GM18526 (cell line): ENCODE measurements around the gene HOXA9.

Source experiments
- POLR2A ChIP-seq: IDR thresholded peaks from 3 replicates; pipeline ENCODE4 v1.6.1; 2011; ENCODE audit not compliant: insufficient read length; ENCODE audit errors: extremely low read depth

Gene HOXA9

DNA sequence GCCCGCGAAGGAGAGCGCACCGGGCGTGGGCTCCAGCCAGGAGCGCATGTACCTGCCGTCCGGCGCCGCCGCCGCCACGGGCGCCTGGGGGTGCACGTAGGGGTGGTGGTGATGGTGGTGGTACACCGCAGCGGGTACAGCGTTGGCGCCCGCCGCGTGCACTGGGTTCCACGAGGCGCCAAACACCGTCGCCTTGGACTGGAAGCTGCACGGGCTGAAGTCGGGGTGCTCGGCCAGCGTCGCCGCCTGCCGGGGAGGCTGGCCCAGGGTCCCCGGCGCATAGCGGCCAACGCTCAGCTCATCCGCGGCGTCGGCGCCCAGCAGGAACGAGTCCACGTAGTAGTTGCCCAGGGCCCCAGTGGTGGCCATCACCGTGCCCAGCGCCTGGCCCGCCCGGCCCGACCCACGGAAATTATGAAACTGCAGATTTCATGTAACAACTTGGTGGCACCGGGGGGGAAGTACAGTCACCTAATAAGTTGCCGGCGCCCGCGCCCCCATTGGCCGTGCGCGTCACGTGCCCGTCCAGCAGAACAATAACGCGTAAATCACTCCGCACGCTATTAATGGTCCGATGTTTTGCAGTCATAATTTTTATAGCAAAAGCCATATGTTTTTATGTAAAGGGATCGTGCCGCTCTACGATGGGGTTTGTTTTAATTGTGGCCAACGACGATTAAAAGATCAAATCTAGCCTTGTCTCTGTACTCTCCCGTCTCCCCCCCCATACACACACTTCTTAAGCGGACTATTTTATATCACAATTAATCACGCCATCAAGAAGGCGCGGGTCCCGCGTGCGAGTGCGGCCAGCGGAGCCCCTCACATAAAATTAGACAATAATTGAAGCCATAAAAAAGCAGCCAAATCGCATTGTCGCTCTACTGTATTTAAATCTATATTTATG lies at the start of gene HOXA9:
Gene HOXA9 (minus strand): TSS at position 449 of the 907 bp plus-strand sequence. CDS start 80 bp downstream, at position 369.
- TF ChIP-seq POLR2A, result no peak

DNA sequence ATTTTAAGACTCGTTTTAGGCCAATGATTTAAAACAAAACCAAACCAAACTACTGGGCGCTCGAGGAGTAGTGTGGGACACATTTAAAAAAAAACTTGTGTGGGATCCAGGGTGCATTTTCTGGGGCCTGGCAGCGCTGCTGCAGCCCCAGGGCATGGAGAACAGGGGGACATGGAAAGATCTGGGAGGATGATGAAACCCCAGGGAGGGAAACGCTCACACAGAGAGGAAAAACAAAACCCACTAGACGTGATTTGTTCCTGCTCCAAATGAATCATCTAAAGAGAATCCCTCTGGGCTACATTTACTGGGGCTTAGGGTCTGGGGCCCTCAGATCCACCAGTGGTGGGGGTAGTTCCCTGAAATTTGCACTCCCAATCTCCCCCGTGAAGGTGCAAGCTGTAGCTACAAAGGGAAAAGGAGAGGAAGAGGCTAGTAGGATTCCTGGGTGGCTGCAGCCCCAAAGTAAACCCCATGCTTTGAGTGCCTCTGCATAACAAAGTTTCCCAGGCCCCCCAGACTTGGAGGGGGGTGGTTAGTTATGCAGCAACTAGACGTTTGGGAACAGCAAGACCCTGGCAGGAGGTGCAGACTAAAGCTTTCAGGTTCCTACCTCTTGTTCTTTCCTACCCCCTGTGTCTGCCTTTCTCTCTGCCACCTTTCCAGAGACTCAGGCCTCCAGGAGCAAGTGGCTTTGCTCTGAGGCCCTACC lies 49.1 kb upstream of the HOXA9 start:
- TF ChIP-seq POLR2A, result no peak

DNA sequence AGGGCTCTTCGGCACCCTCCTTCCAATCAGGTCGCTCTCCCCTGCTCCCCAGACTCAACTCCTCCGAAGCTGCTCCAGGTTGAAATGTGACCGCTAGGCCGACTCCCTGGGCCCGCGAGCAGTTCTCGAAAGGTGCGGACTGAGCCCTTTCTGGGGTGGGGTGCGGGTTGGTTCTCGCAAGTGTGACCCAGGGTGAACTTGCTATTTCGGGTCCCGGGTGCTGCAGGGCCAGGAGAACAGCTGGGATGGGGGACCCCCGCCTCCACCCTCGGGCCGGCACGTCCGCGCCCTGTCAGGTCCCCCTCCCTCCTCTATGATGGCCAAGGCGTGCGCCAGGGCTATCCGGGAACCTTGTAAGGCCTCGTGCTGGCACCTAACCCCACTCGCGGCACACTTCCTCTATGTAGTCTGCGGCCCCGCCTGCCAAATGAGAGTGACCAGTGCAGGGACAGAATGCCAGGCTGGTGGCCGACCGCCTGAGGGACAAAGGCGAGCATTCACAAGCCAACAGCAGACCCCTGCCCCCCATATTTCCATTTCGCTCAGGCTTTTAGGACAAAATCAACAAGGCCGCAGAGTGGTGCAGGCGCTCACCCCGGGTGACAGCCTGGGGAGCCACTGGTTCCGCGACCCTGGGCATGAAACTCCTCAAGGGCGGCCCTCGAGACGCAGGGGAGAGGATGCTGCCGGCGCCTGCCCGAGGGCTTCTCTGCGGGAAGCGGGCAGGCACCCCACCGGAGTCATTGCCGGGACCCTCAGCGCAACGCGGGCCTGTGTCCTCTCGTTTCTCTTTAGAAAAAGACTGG lies 48.3 kb upstream of the HOXA9 start:
- TF ChIP-seq POLR2A, result no peak

DNA sequence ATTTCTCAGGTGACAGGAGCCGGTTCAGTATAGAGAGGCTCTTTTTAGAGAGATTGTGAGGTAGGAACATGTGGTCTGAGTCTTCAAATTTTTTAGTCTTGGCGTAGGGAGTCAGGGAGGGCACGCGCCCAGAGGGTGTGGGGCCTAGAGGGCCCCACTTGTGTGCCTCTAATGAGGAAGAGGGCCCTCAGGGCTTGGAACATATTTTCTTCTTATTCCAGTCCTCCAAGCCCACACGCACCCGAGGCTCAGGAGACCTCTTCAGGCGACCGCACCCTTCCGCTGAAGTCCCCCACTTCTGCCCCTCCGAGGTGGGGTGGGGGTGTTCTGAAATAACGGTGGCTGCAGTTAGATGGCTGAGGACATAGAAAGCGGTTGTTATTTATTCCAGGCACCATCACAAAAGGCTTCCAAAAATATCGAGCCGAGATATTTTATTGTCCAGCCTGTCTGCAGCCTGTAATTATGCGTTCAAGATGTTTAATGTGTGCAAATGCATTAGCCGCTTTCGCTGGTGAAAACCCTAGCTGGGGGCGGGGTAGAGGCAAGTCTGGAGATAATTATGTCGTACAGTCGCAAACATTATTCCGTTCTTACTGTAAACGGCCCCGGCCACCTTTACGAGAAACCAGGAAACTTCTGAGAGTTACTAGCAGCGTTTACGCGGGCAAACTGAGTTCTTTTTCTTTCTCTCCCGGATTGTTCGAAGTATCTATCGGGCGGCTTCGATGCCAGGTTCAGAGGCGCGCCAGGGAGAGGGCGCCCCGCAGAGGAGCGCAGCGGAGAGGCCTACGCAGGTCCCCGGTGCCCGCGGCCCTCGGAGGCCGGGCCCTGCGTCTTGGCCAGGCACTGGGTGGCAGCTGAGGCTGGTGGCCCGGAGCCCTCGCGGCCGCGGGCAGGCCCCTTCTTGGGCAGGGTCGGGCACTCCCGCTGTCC lies 47.4 kb upstream of the HOXA9 start:
- TF ChIP-seq POLR2A, result no peak

DNA sequence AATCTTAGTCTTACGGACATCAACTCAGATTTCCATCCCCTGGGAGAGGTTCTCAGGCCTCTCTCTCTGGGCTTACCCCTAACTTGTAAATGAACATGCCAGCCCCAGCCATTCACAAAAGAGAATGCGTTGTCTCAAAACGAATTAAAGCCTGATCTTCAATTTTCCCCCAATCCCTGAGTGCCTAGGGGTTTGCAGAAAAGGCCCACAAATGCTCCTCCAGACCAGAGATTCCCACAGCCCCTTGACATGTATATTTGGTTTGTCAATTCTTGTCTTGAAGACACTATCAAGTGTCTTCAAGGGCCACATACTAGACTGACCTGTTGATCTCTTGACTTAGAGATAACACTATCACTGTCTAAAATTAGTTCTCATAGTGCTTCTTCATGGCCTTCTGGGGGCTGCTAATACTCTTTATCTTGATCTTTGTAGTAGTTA lies 46.4 kb upstream of the HOXA9 start:
- no peak for TF ChIP-seq POLR2A

DNA sequence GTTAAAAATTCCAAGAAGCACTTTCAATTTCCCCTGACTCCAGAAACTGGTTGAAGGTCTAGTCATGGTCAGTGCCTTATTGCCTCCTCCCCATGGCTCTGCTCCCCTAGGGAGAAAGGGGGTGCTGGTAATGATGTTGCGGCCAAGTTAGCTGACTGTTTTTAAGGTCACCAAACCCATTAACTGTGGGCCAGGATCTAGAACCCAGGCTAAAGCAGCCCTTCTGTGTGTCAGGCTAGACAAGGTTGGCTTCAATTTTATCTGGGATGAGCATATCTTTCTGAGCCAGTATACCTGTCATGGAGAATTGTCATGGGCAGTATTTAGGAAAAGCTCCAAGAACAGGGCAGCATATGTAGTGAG lies 45.7 kb upstream of the HOXA9 start:
- no peak for TF ChIP-seq POLR2A

DNA sequence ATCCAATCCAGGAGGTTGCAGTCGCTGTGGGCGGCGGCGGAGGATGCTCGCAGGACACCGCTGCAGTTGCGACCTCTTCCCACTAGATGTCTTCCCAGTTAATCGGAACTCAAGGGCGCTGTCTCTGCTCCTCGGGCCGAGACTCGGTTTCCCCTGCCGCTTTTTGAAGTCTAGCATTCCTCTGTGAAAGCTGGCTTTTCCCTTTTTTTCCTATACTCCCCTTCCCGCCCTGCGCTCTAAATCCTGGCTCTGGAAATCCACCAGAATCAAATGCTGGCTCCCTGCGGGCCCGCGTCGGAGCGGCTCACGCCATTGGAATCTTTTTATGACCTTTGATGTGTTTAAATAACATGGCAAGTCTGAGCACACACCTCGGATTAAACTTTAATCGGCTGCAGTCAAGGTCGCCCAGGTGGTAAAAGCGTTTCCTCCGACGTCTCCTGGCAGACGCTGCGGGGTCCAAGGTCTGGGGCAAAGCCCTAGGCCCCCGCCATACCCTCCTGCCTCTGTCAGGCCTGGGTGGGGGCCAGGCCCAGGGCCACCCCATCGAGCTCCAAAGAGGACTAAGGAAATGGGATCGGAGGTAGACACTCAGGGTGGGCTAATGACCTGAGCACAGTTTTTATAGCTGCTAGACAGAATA lies 45.2 kb upstream of the HOXA9 start:
- no peak for TF ChIP-seq POLR2A

DNA sequence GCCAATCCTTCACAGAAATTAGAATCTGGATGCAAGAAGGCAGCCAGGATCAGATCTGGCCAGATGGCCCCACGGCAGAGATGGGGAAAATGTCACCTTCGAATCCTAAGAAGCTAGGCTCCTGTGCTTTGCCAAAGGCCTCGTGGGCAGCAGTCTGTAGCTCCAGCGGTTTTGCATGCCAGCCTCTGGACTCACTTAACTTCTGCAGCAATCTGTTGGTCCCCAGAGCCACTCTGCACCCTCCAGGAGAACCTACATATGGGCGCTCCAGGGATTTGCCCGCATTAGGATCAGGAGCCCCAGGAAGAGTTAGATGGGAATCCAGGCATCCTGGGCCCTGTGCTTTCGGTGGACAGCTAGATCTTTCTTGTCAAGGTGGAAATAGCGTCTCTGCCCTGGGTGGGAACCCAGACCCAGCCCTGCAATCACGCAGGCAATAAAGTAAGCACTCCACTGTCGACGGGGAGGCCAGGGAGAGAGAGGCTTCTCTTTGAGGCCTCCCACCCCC lies 44.6 kb upstream of the HOXA9 start:
- TF ChIP-seq POLR2A, result no peak

DNA sequence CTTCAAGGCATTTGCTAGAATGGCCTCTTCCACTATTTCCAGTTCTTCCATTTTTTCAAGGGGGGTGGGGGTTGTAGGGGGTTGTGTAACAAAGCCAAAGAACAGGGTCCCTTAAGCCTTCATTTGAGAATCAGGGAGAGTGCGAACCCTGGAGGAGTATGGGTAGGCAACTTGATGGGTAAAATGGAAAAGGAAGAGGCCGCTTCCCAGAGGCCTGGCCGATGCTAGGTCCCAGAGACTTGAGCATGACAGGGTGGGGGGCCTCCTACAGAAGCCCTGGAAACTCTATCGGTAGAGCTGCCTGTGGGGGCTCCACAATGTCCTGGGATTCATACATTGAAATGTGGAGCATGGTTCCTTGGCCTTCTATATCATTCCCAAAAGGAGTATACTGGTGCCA lies 43.7 kb upstream of the HOXA9 start:
- TF ChIP-seq POLR2A, result no peak

DNA sequence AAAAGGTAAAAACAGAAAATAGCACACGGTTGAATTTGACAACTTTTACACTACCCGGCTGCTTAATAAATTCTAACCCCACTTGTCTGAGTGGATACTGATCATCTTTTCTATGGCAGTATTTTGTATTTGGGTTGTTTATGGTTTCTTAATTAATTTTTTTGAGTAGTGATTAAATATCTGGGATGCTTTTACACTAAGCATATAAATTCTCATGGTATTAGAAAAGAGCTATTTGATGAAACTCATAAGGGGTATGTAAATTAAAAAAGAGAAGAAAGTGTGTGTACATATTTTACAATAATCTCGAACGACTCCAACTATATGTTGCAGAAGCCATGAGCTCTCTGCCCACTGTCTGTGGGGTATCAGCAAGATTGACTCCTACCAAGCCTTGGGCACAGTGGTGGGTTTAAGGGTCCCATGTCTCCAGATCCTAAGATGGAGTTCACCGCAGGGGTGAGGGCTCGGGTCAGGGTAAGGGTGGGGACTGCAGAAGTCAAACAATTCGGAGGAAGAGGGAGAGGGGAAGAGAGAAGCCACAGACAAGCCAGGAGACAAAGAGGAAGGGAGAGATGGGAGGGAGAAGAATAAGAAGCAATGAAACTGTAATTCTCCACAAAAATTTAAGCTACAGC lies 42.1 kb upstream of the HOXA9 start:
- no peak for TF ChIP-seq POLR2A

DNA sequence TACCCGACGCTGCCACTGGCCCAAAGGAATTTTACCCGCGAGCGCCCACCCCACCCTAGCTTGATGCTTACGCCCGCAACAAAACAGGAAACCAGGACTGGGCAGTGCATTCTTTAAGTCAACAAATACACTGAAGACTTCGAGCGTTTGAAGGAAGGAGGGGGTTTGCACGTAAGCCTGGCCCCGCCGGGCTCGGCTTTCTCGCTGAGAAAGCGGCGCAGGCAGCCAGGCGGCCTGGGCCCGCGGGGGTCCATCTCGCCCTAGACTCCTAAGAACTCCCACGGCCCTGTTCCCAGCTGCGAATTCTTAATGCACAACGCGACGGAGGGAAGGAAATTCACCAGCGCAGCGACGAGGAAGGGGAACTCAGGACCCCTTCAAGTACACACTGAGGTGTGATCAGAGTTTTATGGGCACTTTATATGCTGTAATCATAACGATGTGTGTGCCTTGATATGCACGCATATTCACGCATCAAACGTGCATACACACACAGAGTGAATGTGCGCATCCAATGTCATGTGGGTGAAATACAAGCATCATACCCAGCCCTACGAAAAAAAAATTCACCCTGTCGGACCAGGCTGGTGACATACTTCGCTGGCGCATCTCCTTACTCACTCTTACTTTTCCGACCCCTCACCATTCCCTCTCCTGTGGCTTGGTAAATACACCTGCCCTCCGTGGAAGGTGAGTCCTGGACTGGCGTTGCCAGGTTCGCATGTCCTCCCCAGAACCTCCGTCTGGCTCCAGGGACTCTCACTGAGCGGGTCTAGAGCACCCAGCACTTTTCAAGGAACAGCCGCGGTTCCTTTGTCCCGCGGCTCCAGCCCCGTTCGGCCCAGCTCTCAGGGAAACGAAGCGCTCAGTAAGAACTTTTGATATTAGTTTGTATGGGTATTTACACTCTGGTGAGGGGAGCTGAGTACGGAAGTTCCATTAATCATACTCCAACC lies 40.3 kb upstream of the HOXA9 start:
- TF ChIP-seq POLR2A, result no peak

DNA sequence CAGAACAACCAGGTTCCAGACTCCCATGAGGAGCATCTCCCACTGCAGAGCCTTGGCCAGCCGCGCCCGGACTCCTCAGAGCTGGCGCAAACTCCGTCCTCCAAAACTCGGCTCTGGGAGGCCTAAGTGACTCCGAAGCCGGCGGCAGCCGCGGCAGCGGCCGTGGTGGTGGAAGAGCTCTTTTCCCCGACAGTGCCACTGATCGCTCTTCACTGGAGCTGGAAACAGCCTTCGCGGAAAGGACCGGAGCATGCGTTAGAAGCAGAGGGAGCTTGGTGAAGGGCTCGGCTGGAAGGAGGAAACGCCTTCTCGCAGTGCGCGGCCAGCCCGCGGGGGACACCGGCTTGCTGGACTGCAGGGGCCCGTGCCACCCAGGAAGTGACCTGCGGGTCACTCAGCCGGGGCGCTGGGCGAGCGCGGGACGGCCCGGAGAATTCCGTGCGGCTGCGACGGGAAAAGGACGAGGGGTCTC lies 39.5 kb upstream of the HOXA9 start:
- TF ChIP-seq POLR2A, result no peak
